Astrocyte (in vitro differentiated cells and primary cell): ENCODE measurements around the gene MEF2B. TPM values are rescaled to one million over a fixed set of nuclear protein-coding genes. Genes with fewer than 3 reads are reported as not detected.
A peak's percentile ranks its signal among the peaks of the same experiment; 100 is the strongest.

ENCODE experiments used
- DNase-seq: peaks from one replicate; pipeline ENCODE4 v3.0.0-alpha.2; 2010; ENCODE audit warnings: low read depth
- FAIRE-seq: peaks from 2 replicates; lab custom pipeline; 2011; peaks lifted over from hg19 to GRCh38; lab: Jason Lieb, UNC
- H2AFZ ChIP-seq: 2 replicates; pipeline ENCODE4 v1.6.0; 2012; ENCODE audit warnings: low read depth, low read length, inconsistent platforms
- H3K27ac ChIP-seq: 2 replicates; pipeline ENCODE4 v1.5.1; 2011; ENCODE audit warnings: low read depth, low read length, inconsistent platforms
- H3K27me3 ChIP-seq: 2 replicates; pipeline ENCODE4 v1.6.0; 2011; ENCODE audit warnings: low read length, inconsistent platforms; ENCODE audit not compliant: insufficient read depth
- H3K36me3 ChIP-seq: 2 replicates; pipeline ENCODE4 v1.5.1; 2011; ENCODE audit warnings: low read length, inconsistent platforms; ENCODE audit not compliant: insufficient read depth
- H3K4me1 ChIP-seq: 2 replicates; pipeline ENCODE4 v1.5.1; 2011; ENCODE audit warnings: low read length, inconsistent platforms; ENCODE audit not compliant: insufficient read depth
- H3K4me2 ChIP-seq: 2 replicates; pipeline ENCODE4 v1.6.0; 2012; ENCODE audit warnings: low read length, inconsistent platforms
- H3K4me3 ChIP-seq: 2 replicates; pipeline ENCODE4 v1.5.1; 2011; ENCODE audit warnings: low read depth, mild to moderate bottlenecking, low read length, inconsistent platforms; ENCODE audit not compliant: insufficient read depth
- H3K79me2 ChIP-seq: 2 replicates; pipeline ENCODE4 v1.6.0; 2012; ENCODE audit warnings: mild to moderate bottlenecking, low read length, inconsistent platforms; ENCODE audit not compliant: insufficient read depth
- H3K9ac ChIP-seq: 2 replicates; pipeline ENCODE4 v1.6.0; 2012; ENCODE audit warnings: mild to moderate bottlenecking, low read length, inconsistent platforms
- H3K9me3 ChIP-seq: 2 replicates; pipeline ENCODE4 v1.5.1; 2012; ENCODE audit warnings: low read depth, mild to moderate bottlenecking, low read length, inconsistent platforms; ENCODE audit not compliant: insufficient read depth
- H4K20me1 ChIP-seq: 2 replicates; pipeline ENCODE4 v1.6.0; 2012; ENCODE audit warnings: low read length, inconsistent platforms; ENCODE audit not compliant: insufficient read depth
- H3K27ac Mint-ChIP-seq: one replicate; pipeline ENCODE4 v1.8.0; 2021; ENCODE audit warnings: mild to moderate bottlenecking, mixed read lengths; ENCODE audit not compliant: unreplicated experiment
- H3K27me3 Mint-ChIP-seq: one replicate; pipeline ENCODE4 v1.8.0; 2021; ENCODE audit warnings: low read depth, mixed read lengths; ENCODE audit not compliant: unreplicated experiment
- H3K36me3 Mint-ChIP-seq: one replicate; pipeline ENCODE4 v1.8.0; 2021; ENCODE audit warnings: low read depth, mixed read lengths; ENCODE audit not compliant: unreplicated experiment
- H3K4me1 Mint-ChIP-seq: one replicate; pipeline ENCODE4 v1.8.0; 2021; ENCODE audit warnings: low read depth, mixed read lengths; ENCODE audit not compliant: unreplicated experiment
- H3K4me3 Mint-ChIP-seq: one replicate; pipeline ENCODE4 v1.8.0; 2021; ENCODE audit warnings: mild to moderate bottlenecking, moderate library complexity, mixed read lengths; ENCODE audit not compliant: unreplicated experiment
- H3K9me3 Mint-ChIP-seq: one replicate; pipeline ENCODE4 v1.8.0; 2021; ENCODE audit warnings: mild to moderate bottlenecking, mixed read lengths; ENCODE audit not compliant: unreplicated experiment
- EZH2 ChIP-seq: IDR thresholded peaks from 2 replicates; pipeline ENCODE4 v1.6.1; 2012; ENCODE audit warnings: mild to moderate bottlenecking, low read length, inconsistent platforms; ENCODE audit not compliant: insufficient read depth
- total RNA-seq: library from RNA; stranded (reverse); gene quantifications from 2 replicates; pipeline ENCODE4 v1.2.1, GENCODE V29; 2021
- TF ChIP-seq, protein P1 (sequence below): IDR thresholded peaks from 2 replicates; pipeline ENCODE4 v1.5.1; 2011; ENCODE audit warnings: low read depth, mild to moderate bottlenecking, inconsistent platforms, low read length, moderate library complexity; ENCODE audit not compliant: insufficient read depth

The MEF2B gene
- total RNA-seq, 1 donor from 2014 or later: 1.7 TPM

DNA sequence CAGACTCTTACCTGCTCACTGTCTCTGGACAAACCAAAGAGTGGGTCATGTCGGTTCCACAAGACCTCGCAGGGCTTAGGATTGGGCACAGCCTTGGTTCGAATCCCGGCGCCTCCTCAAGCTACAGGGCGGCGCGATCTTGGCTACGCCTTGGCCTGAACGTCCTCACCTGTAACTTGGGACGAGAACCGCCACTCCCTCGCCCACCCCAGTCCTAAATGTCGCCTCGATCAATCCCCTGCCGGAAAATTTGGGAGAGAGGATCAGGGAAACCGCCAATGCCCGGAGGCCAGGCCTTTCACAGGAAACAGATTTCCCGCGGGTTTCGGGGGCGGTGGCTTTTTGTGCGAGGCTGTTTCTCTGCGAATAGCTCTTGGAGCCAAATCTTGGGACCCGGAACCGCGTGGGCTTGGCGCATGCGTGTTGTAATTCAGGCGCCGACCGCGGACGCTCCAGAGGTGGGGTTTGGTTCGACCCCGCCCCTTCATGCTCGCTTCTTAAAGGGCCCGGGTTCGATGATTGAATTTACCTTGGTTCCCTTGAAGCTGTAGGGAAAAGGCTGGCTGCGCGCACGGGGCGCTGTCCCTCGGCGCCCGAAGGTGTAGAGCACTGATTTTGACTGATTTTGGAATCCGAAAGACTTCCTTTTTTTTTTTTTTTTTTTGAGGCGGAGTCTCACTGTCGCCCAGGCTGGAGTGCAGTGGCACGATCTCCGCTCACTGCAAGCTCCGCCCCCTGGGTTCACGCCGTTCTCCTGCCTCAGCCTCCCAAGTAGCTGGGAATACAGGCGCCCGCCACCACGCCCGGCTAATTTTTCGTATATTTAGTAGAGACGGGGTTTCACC is 33.2 kb upstream of the MEF2B start, which contains the start of gene NR2C2AP:
TSS of gene NR2C2AP (minus strand) at position 403 of the 845 bp plus-strand sequence. CDS start at position 49, 354 bp downstream.
- Histone ChIP-seq H3K9me3 (no peaks in the 10 kb centered on the region), H3K4me1 (peaks cover 8% of the 10 kb centered on the region), H2AFZ (peak within 1 kb of the TSS; percentile 76), H3K79me2 (peaks cover 6% of the 10 kb centered on the region), H3K4me2 (peak within 1 kb of the TSS; percentile 87), H3K4me3 (peak within 1 kb of the TSS; percentile 66), H3K9ac (peak within 1 kb of the TSS; percentile 71), H3K27ac (peak within 1 kb of the TSS; percentile 36), H3K27me3 (peaks cover 4% of the 10 kb centered on the region), H4K20me1 (peaks cover 10% of the 10 kb centered on the region), H3K36me3 (peaks cover 2% of the 10 kb centered on the region)
- Mint-ChIP-seq H3K27ac (peak within 1 kb of the TSS; percentile 66), H3K36me3 (peaks cover 18% of the 10 kb centered on the region), H3K9me3 (peaks cover 6% of the 10 kb centered on the region), H3K4me3 (peak within 1 kb of the TSS; percentile 90), H3K27me3 (peaks cover 17% of the 10 kb centered on the region), H3K4me1 (no peaks in the 10 kb centered on the region)
- DNase-seq (peak; percentile 67), FAIRE-seq (no peak)
- no peak for TF ChIP-seq EZH2
- TF ChIP-seq, protein P1, sequence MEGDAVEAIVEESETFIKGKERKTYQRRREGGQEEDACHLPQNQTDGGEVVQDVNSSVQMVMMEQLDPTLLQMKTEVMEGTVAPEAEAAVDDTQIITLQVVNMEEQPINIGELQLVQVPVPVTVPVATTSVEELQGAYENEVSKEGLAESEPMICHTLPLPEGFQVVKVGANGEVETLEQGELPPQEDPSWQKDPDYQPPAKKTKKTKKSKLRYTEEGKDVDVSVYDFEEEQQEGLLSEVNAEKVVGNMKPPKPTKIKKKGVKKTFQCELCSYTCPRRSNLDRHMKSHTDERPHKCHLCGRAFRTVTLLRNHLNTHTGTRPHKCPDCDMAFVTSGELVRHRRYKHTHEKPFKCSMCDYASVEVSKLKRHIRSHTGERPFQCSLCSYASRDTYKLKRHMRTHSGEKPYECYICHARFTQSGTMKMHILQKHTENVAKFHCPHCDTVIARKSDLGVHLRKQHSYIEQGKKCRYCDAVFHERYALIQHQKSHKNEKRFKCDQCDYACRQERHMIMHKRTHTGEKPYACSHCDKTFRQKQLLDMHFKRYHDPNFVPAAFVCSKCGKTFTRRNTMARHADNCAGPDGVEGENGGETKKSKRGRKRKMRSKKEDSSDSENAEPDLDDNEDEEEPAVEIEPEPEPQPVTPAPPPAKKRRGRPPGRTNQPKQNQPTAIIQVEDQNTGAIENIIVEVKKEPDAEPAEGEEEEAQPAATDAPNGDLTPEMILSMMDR: no peak

DNA sequence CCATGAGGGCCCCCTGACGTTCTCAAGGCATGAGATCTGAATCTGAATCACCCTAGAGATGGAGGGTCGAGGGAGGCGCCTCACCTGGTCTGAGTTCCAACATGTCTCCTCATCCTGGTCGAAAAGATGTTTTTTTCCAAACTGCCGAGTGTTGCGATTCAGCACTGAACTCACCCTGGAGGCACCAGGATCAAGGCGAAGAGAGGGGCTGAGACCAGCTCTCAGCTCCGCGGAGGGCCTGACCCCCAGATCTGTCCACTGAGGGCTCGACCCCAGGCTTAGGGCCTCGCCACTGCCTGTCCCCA is 32.6 kb upstream of the MEF2B start:
- H3K4me1 Mint-ChIP-seq: no peaks in the 10 kb centered on the region
- H3K27me3 Mint-ChIP-seq: peaks cover 14% of the 10 kb centered on the region
- H3K27ac ChIP-seq: peak overlapping the region; percentile 36
- peaks cover 8% of the 10 kb centered on the region for H3K4me1 ChIP-seq
- H3K9me3 Mint-ChIP-seq: peaks cover 6% of the 10 kb centered on the region
- H3K36me3 ChIP-seq: peaks cover 4% of the 10 kb centered on the region
- FAIRE-seq (no peak), DNase-seq (no peak)
- H3K4me3 Mint-ChIP-seq: peak overlapping the region; percentile 90
- H3K4me2 ChIP-seq: peak overlapping the region; percentile 87
- peaks cover 6% of the 10 kb centered on the region for H3K79me2 ChIP-seq
- peaks cover 4% of the 10 kb centered on the region for H3K27me3 ChIP-seq
- peak overlapping the region; percentile 71 for H3K9ac ChIP-seq
- H2AFZ ChIP-seq: peak overlapping the region; percentile 76
- peak overlapping the region; percentile 66 for H3K4me3 ChIP-seq
- H3K27ac Mint-ChIP-seq: peak overlapping the region; percentile 66
- H3K36me3 Mint-ChIP-seq: peaks cover 20% of the 10 kb centered on the region
- no peak for TF ChIP-seq EZH2
- TF ChIP-seq, protein P1: no peak
- no peaks in the 10 kb centered on the region for H3K9me3 ChIP-seq
- peaks cover 12% of the 10 kb centered on the region for H4K20me1 ChIP-seq
